Left cardiac atrium (tissue), 4 donors: Measurements from ENCODE around the gene EFNB1. TPM values are rescaled to one million over a fixed set of nuclear protein-coding genes. Genes with fewer than 3 reads are reported as not detected.

Source experiments
- ATAC-seq, 2 donors: fragments of 200-7000 bp; cut with Tn5 transposase; one replicate each; pipeline ENCODE4 v1.9.1; 2020; ENCODE audit warnings: mild to moderate bottlenecking in 2 of 2, moderate library complexity in 2 of 2
- DNase-seq: peaks from one replicate; pipeline ENCODE4 v3.0.0-alpha.2; 2020
- intact Hi-C, 2 donors: fragments of 100-400 bp; cut with DNase I; formaldehyde crosslinking; loops; one replicate each; pipeline versions ENCODE4 v1.14.1 to v1.15.1; 2022 to 2023
- total RNA-seq, 2 donors: library from RNA; stranded (reverse); fragmentation: NEBNext Ultra II Directional; extraction: Animal tissue kit (Norgen Biotek cat#: 25700); gene quantifications; one replicate each; pipeline ENCODE4 v1.2.1, GENCODE V29; 2021
- donor health status: DM: no; HTN: yes; CAD: no.
- donor health status: DM: no; HTN: yes; CAD: no; lungs with severe emphysema.
- donor health status: DM: yes; HTN: yes; CAD: no.
- donor health status: Dilated cardiomyopathy.

EFNB1 gene
- total RNA-seq, 2 donors from 2014 or later, result 23.6 to 25.4 TPM

DNA sequence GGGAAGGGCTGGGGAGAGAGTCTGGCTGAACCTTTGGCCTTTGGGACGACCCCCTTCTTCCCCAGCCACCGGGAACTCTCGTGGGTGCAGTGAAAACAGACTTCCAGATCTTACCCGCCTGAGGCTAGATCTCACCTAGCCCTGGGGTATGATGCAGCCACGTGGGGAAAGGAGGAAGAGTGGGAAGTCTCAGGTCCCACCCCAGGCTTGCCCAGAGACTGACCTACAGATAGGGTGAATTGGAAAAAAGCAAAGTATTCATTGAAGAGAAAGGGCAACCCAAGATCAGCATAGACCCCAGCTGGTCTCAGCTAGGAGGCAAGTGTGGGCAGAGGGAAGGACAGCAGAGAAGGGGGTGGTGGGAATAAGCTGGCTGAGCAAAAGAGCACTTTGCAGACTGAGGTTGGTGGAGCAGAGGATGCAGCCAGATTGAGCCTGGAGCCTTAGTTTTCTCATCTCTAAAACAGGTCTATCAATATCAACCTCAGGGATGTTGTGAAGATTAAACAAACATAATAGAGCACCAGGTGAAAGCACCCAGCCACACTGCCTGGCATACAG, 4.2 kb upstream of the EFNB1 start:
- intact Hi-C loops, result loop anchor here (5.0 to 10.0 kb wide), 5 partner anchors 238 to 563 kb away; no protein-coding TSS in a partner anchor
- DNase-seq (no peak), ATAC-seq (no peak)

DNA sequence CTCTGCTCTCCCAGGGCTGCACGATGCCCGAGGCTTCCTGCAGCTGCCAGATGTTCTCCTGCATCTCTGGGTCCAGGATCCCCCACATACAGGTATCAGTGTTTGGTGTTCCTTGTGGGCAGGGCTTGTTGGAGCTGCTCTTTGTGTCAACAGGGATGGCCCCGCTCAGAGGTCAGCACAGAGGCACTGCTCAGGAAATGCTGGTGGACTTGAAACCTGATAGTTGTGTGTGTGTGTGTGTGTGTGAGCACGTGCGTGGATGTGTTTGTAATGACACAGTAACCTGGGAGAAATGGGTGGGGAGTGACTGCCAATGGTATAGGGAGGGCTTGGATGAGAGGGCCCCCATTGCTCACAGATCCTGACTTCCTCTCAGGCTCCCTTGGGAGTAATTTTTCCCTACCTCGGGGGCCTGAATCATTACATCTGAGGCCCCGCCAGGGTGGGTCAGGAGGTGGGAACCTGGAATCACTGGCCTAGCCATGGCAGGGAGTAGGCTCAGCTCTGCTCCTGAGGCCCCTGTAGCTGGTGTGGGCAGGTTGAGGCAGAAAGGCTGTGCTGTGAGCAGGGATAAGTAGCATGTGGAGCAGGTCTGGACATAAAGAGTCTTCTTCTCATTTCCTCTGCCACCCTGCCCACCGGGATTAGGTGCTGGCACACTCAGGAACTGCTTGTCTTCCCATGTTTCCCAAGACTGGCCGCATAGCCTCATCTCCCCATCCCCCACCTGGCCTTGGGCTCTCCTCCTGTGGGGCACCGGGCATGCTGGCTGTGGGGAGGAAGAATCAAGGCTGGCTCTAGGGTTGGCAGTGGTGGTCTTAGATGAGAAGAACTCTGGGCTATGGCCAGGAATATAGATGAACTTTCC, 2.5 kb upstream of the EFNB1 start:
- DNase-seq, result no peak
- intact Hi-C loops, result loop anchor here in 1 of 2 donors (5.0 to 10.0 kb wide), 4 partner anchors 236 to 558 kb away; no protein-coding TSS in a partner anchor

DNA sequence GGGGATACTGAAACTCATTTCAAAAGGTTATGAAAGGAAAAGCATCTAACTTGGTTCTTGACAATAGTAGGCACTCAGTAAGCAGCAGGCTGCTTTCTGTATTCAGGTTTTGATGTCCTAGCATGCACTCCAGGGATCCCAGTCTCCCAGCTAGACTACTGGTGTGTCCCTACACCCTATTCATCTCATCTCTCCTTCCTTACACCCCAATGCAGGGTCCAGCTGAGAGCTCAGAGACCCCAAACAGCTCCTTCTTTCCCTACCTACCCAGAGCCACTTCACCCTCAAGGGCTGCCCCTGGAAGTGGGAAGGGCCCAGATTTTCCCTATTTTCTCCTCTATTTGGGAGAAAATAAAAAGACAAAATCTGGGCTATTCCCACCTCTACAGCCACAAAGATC, 1.6 kb upstream of the EFNB1 start:
- DNase-seq, result no peak
- no peak for ATAC-seq
- intact Hi-C loops, result loop anchor here in 1 of 2 donors (5.0 to 10.0 kb wide), 4 partner anchors 235 to 558 kb away; no protein-coding TSS in a partner anchor

More for the DNA sequence above, 2.5 kb upstream of the EFNB1 start:
- ATAC-seq, result no peak

DNA sequence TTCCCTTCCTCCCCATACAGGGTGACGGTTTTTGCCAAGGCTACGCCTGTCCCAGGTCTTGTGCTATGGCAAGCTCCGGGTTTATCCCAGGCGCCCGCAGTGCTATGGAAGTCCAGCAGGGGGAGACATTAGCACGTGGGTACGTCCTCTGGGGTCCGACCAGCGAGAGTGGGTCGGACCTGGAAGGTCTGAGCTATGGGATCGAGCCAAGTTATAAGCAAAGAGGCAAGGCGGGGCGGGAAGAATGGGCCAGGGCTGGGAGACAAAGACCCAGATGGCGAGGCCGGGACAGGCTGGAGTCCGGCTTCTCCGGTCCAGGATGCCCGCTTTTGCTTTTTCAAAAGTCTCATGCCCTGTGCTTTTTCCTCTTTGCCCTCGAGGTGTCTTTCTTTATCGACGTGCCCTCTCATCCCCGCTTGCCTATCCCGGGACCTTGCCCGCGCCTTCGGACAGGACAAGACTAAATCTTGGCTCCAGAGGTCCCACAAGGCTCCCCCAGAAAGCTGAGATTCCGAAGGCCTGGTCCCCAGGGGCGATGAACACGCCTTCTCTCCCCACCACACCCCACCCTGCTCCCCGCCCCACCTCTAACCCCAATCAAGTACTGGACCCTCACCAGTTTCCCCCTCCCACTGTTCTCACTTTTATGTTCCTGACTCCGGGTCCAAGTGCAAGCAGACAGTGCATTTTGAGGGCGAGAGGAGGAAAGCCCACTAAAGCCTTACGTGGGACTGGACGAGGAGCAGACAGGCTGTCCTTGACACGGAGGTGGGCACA, 785 bp upstream of the EFNB1 start:
- ATAC-seq, result peak; percentile 50 to 71
- intact Hi-C loops, result loop anchor here (2.0 to 10.0 kb wide), 5 partner anchors 233 to 557 kb away; no protein-coding TSS in a partner anchor
- DNase-seq, result peak; percentile 84

DNA sequence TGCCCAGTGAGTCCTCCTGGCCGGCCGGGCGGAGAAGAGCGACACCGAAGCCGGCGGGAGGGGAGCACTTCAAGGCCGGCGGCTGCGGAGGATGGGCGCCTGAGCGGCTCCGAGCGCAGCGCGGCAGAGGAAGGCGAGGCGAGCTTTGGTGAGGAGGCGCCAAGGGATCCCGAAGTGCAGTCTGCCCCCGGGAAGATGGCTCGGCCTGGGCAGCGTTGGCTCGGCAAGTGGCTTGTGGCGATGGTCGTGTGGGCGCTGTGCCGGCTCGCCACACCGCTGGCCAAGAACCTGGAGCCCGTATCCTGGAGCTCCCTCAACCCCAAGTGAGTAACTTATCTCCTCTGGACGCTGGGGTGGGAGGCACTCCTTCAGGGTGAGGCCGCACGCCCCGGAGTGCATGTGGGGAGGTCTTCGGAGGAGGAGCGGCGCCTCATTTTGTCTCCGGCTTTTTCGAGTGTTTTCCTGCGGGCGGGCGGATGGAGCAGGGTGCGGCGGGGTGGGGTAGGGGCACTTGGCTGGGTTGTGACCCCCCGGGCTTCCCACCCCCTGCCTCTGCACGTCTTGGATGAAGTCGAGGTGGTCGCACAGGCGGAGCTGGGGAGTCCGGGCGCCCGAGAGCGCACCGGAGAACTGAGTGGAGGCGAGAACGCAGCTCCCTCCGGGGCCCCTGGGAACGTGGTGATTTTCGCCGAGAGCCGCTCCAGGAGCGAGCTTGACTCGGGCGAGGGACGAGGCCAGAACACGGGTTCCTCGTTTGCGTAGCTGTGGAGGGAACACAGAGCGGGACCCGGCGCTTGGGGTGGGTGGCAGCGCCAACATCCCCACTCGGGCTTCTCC, 979 bp downstream of the EFNB1 start:
- peak; percentile 5 to 32 for ATAC-seq
- no peak for DNase-seq
- intact Hi-C loops, result loop anchor here (2.0 to 10.0 kb wide), 6 partner anchors 63 to 555 kb away; no protein-coding TSS in a partner anchor

DNA sequence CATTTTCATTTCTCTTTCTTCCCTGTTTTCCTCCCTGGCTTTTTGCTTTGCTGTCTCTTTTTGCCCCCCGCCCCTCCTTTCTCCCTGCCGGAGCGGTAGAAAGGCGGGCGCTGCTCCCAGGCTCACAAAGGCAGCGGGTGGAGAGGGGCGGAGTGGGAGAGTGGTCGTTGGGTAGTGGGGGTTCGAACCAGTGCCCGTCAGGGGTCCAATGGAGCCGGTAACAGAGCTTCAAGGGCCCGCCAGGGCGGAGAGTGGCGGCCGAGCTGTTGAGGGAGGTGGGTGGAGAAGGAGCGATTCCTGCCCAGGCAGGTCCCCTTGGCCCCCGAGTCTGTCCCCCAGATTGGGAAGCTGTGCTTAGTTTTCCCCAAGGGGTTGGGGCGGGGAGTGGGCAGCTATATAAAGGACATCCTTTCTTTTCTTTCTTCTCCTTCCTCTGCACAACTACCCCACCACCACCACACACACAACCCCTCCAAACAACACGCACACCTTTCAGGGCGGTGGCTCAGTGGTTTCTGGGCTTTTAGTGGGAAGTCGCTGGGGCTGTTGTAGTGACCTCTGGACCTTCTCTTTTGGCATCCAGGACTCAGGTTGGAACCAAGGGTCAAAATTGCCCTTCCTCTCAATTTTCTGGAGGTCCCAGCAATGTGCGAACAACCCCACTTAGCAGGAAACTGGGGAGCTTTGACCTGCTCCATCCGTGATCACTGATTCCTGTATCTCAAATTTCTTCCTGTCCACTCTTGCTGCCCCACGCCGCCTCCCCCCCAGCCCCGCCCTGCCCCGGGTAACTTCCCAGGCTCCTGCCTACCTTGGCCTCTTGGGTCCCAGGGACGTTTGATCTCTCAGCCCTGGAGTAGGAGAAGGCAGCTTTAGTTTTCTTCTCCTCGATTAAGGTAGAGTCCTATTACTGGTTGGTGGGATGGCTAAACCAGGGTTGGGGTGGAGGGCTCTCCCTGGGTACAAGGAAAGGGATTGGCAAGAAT, 1.9 kb downstream of the EFNB1 start:
- intact Hi-C loops, result loop anchor here in 1 of 2 donors (5.0 kb wide), 1 partner anchor 62 kb away; no protein-coding TSS in a partner anchor
- ATAC-seq (no peak), DNase-seq (no peak)

DNA sequence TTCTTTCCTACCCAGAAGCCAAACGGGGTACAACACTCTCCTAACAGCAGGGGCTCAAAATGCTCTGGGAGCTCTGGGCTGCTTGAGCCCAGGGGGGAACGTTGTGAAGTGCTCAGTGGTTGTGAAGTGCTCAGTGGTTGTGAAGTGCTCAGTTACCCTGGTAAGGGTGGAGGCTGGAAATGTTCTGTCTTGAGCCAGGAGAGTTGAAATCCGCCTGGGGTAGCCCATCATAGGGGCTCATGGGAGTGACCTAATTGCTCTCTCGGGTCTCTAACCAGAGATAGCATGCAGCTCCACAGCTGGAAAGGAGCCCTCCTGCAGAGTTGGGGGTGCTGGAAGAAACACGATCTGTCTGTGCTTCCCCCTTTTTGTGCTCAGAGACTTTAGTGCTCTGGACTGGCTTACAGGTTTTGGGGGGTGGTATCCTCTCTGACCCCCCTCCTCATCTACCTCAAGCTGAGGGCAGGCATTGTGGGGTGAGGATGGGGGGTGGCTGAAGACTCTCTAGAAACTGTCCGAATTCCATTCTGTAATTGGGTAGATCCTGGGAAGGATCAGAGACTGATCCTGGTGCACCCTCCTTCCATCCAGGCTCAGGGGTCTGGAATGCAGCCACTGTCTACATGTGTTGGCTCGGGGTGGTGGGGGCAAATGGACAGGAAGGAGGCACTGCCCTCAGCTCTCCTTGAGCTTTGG, 2.7 kb downstream of the EFNB1 start:
- ATAC-seq, result no peak
- intact Hi-C loops, result loop anchor here in 1 of 2 donors (5.0 kb wide), 1 partner anchor 61 kb away; no protein-coding TSS in a partner anchor
- no peak for DNase-seq

DNA sequence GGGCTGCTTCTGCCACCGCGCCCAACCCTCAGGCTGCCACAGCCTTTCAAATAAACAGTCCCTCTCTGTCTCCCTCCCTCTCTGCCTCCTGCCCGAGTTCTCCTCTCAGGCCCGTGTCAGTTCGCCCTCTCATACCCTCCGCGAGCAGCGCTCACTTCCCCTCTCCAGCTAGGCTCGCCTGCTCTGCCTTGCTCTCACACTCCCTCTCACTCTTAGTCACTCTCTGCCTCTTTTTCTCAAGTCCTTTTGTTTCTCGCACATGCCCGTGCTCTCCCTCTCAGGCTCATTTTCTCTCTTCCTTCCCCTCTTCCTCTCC, 3.2 kb downstream of the EFNB1 start:
- peak in 1 of 2 donors; percentile 46 for ATAC-seq
- peak; percentile 64 for DNase-seq
- intact Hi-C loops, result loop anchor here in 1 of 2 donors (5.0 kb wide), 1 partner anchor 60 kb away; no protein-coding TSS in a partner anchor

DNA sequence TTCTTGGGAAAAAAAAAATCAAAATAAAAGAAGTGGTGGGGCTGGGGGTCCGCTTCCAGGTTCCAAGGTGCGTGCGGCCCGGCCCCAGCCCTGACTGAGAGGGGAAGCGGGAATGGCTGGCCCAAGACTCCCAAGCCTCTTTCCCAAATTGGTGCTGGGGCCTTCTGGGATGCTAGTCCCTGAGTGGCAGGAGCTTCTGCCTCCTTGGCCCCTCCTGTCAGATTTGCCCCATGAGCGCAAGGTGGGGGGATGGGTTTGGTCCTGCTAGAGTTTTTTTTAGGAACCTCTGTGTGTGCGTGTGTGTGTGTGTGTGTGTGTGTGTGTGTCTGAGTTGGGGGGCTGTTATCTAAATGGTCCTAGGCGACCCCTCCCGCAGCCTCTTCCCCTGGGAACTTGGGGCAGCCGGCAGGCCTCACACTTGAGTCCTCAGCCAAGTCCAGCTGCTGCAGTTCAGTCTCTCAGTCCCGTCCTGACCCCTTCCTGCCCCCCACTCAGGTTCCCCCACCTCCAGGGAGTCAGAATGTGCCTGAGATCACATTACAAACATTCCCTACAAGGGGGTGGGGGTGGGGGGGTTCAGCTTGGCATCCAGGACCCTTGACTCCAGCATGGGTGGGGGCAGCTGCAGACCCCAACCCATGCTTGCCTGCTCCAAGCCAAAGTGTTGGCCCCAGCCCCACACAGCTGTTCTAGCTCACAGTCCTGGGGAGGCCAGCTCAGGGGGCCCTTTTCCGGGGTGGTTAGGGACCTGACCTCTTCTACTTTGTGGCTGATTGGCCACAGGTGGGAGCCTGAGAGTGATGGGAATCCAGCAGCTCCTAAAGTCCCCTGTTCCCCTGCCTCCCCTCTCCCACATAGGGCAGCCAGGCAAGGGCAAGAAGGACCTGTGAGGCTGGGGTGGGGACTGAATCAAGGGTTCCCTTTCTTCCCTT, 4.0 kb downstream of the EFNB1 start:
- DNase-seq (no peak), ATAC-seq (no peak)
- intact Hi-C loops, result loop anchor here in 1 of 2 donors (5.0 kb wide), 1 partner anchor 60 kb away; no protein-coding TSS in a partner anchor

DNA sequence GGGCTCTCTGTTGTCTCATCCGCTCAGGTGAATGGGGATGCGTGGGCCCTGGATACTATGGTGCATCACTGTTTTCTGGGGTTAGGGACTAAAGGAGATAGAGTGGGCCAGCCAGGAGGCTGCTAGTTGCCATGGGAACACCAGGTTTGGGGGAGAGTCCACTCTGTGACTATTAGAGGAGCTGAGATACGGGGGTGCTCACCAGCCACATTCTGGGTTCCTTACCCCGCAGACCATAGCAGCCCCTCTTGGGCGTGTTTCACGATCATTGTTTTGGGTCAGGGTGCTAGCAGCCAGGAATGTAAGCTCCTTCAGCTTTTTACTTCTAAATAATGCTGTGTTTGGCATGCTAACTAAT, 4.6 kb downstream of the EFNB1 start:
- no peak for ATAC-seq

DNA sequence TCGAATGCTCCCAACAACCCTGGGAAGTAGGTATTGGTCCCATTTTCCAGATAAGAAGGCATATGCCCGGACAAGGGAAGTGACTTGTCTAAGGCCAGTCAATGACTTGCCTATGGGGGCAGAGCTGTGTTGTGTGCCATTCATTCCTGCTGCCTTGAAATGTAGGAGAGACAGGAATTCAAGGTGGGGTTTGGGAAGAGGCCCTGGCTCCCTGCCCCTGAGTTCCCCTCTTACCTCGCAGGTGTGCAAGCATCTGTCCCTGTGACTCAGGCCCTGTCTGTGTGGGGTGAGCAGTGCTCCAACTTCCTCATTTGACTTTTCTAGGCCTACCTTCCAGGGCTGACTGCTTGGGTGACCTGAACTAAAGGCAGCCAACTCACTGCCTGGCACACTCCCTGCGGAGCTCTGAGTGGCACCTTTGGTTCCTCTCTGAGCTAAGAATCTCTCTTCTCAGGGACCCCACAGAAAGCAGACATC, 5.1 kb downstream of the EFNB1 start:
- no peak for DNase-seq
- ATAC-seq, result no peak
- intact Hi-C loops, result loop anchor here in 1 of 2 donors (5.0 kb wide), 1 partner anchor 58 kb away; no protein-coding TSS in a partner anchor

More for the DNA sequence above, 4.6 kb downstream of the EFNB1 start:
- DNase-seq, result no peak
- intact Hi-C loops, result loop anchor here in 1 of 2 donors (5.0 kb wide), 1 partner anchor 59 kb away; no protein-coding TSS in a partner anchor

DNA sequence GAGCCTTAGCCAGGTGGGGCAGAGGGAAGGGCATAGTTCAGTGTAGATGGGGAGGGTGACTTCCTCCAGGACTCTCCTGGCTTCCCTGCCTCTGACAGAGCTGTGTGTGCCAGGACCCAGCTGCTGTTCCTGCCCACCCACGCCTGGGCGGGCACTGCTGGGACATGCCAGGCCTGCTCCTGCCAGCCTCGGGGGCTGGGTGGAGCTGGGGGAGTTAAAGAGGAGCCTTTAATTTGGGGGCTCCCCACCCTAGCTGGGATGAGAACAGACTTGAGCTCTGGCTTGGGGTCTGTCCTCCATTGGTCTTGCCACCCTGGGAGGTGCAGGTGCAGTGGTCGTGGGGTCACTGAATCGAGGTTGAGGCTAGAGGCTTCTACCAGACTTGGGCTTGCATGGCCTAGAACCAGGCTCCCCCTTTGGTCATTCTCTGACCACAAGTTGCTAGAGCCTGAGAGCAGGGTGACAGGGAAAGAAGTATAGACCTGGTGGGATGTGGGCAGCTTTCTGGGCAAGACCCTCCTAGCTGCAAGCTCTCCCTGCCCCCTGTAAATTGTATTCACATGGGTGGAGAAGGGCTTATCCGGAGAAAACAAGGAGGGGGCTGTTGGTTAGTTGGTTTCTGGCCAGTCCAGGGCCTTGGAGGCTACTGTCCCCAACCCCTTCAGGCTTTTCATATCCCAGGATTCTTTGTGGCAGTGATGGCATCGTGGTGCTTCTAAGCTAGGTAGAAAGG, 5.7 kb downstream of the EFNB1 start:
- ATAC-seq (no peak), DNase-seq (no peak)
- intact Hi-C loops, result loop anchor here in 1 of 2 donors (5.0 kb wide), 1 partner anchor 58 kb away; no protein-coding TSS in a partner anchor

DNA sequence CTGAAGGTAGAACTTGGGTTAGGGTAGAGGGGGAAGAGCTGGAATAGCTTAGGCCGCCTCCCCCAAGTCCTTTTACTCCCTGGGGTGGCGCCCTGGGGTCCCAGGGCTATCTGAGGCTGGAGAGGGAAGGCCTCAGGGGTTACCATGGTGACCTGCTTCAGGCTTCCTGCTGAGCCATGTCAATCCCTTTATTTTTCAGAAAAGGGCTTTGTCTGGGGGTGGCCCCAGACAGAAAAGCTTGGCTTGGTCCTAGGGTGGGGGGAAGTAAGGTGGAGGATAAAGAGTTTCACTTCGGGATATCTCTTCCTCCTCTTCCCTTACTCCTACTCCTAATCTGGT, 6.3 kb downstream of the EFNB1 start:
- intact Hi-C loops, result no loop called here
- DNase-seq (no peak), ATAC-seq (no peak)

DNA sequence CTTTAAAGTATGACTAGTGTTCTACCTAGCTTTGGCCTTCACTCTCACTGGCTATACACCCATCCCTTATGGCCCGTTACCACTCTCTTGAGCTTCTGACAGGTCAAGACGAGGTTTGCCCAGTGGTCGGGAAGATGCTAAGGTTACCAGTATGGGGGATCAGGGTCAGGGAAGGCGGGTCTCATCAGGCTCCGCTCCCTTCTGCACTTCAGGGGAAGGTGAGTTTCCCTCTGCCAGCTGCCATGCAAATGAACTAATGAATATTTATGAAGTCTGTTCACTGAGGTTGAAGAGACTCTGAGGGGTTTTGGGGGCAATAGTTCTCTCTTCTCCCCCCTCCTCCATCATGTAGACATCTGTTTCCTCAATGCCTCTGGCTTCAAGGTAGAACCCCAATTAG, 6.6 kb downstream of the EFNB1 start:
- no peak for DNase-seq
- intact Hi-C loops, result no loop called here
- no peak for ATAC-seq

DNA sequence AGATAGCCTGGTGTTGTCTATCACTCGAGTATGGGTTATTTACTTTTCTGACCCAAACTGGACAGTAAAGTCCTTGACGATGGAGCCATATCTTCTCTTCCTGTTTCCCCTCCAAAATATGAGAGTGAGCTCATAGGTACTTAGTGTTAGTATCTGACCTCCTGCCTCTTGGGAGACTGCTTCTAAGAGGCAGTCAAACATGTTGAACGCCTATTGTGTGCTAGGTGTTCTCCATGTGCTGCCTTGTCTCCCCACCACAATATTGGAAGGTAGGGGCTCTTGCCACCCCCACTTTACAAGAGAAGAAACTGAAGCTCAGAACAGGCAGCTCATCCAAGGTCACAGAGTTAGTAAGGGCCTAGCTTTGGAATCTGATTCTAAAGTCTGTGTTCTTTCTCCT, 8.3 kb downstream of the EFNB1 start:
- intact Hi-C loops, result no loop called here
- no peak for ATAC-seq
- no peak for DNase-seq
